A673 (cell line): ENCODE measurements around the gene HMGB1.
A peak's percentile ranks its signal among the peaks of the same experiment; 100 is the strongest.

Experiments used
- EZH2 ChIP-seq: fragments of 200-600 bp; sonication (generic); IDR thresholded peaks from 2 replicates; pipeline ENCODE4 v1.6.1; 2017; ENCODE audit warnings: borderline replicate concordance, low read depth, mild to moderate bottlenecking, mixed read lengths, antibody characterized with exemption, low read length; ENCODE audit not compliant: poor library complexity, severe bottlenecking
- TF ChIP-seq, protein P1 (sequence below): fragments of 300-800, 200-600 bp; sonication (generic); conservative IDR thresholded peaks from 2 replicates; pipeline ENCODE4 v1.5.1; 2017; ENCODE audit warnings: low read depth, mild to moderate bottlenecking, antibody characterized with exemption, low read length, moderate library complexity, mixed read lengths

DNA sequence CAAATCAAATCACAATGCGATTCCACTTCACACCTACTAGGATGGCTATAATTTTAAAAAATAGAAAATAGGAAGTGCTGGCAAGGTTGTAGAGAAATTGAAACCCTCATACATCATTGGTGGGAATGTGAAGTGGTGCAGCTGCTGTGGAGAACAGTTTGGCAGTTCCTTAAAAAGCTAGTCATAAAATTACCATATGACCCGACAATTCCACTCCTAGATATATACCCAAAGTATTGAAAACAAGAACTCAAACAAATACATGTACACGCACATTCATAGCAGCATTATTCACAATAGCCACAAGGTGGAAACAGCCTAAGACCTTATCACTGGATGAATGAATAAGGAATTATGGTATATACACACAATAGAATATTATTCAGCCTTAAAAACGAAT lies 12.0 kb downstream of the HMGB1 start:
- TF ChIP-seq, protein P1, sequence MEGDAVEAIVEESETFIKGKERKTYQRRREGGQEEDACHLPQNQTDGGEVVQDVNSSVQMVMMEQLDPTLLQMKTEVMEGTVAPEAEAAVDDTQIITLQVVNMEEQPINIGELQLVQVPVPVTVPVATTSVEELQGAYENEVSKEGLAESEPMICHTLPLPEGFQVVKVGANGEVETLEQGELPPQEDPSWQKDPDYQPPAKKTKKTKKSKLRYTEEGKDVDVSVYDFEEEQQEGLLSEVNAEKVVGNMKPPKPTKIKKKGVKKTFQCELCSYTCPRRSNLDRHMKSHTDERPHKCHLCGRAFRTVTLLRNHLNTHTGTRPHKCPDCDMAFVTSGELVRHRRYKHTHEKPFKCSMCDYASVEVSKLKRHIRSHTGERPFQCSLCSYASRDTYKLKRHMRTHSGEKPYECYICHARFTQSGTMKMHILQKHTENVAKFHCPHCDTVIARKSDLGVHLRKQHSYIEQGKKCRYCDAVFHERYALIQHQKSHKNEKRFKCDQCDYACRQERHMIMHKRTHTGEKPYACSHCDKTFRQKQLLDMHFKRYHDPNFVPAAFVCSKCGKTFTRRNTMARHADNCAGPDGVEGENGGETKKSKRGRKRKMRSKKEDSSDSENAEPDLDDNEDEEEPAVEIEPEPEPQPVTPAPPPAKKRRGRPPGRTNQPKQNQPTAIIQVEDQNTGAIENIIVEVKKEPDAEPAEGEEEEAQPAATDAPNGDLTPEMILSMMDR = peak; percentile 38
- TF ChIP-seq EZH2 = no peak
